ENCODE measurements around the gene METTL26.
"Not testable (repeated sequence)": the region's sequence is repeated elsewhere in the genome, so short reads cannot be mapped to it uniquely, and the experiment has no call there.

The METTL26 gene

DNA sequence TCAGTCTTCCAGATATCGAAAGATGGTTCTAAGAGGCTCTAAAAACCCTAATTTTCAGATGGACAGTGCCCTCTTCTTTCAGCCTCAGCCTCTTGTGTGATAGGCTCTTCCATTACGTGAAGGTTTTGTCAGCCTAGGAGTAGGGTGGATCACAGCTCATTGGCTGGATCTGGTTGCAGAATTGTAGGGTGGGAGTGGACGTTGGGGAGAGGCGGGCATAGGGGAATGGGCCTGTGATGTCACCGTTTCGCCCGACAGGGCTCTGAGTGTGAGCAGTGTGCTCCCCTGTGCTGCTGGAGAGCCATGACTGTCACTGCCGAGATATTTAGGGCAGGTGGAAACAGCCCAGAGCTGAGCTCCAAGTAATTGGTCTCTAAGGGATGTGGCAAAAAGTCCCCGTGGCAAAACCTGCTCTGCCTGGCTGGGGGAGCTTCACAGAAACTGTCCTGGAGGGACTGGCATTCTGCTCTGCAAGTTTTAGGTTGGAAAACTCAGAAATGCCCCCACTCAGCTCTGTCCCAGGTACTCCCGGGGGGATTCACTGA is 11.5 kb downstream of the METTL26 start:
- no peak for DNase-seq

DNA sequence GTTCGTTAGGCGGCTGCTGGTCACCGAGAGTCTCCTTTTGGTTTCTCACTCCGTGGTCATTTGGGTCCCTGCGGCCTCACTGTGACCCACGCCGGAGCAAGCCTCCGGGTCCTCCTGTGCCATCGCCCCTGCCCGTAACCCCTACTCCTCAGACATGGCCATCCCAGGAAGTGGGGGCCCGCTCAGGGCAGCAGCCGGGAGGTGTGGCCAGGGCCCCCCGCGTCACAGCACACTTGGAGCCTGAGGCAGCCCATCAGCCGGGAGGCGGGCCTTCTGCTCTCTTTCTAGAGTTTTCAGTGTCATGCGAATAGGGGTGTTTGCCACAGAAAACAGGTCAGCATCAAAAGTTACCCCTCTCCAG is 13.2 kb downstream of the METTL26 start:
- DNase-seq: no peak

DNA sequence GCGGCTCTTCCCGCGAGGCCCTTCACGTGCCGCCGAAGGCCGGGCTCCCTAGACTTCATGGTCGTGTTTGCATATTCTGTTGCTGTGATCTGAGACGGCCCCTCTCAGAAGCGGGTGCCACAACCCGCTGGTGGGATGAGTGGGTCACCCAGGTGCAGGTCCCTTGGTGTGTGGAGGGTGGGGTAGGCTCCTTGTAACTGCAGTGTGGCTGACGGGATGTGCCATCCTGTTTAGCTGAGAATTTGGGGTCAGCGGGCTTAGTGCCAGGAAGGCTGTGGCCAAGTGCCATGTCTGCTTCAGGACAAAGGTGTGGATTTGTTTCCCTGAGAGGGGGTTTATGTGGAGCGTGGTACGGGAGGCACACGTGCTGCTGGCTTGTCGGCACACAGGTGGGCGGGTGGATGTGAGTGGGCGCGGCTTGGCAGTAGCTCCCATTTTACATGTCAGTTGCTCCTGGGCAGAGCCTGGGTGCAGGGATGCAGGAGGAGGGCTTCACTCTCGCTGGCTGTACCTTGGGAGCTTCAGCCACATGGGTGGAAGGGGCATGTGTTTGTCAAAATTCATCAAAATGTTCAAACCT is 14.5 kb downstream of the METTL26 start:
- DNase-seq: no peak

DNA sequence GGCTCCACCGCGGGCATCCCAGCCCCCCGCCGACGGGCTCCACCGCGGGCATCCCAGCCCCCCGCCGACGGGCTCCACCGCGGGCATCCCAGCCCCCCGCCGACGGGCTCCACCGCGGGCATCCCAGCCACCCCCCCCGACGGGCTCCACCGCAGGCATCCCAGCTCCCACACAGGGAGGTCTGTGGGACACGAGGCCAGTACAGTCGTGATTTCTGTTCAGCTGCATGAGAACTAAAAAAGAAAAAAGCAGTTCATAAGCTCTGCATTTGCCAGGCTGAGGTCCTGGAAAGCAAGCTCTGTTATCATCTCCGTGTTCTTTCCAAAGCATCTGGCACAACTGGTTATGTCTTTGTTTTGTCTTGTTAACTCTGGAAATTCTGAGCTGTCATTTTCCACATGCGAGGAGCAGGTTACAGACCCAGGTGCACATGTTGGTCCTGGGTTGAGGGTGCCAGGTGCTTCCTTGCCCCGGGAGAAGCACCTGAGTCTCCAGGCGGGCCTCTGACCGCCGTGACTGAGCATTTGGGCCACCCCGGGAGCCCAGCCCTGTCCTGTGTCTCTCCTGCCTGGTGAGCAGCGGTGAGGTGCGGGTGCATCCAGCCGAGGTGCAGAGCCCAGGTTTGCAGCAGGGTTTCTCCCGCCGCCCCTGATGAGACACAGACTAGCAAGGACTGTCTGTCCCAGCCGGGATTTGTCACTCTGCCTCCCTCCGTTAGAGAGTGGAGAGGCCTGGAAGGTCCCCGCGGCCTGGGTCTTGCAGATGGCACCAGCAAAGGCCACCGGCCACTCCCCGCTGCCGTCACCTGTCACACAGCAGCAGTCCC is 15.2 kb downstream of the METTL26 start:
- DNase-seq: no peak

DNA sequence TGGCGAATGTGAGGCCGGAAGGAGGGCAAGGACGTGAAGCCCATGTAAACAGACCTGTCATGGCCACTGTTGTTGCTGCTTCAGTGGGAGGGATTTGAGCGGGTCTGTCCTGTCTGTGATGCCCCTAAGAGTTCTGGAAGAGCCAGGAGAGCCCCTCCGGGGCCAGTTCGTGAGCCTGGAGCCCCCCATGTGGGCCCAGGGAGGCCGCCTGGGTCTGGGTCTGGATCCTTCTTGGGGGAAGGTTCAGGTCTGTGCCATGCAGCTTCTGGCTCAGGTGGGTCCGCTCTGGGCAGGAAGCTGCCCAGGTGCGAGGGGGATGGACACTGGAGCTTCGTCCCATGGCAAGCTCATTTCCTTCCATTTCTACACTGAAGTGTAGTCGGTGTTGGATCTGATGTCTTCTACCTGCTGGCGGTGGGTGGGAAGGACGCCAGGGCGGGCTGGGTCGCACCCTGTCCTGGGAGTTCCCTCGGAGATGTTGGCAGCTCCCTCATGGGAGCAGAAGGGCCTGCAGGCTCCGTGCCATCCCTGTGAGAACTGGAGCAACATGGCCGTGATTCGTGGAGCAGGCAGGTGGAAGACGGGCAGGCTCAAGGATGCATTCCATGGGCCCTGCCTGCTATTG is 16.5 kb downstream of the METTL26 start:
- DNase-seq: no peak

DNA sequence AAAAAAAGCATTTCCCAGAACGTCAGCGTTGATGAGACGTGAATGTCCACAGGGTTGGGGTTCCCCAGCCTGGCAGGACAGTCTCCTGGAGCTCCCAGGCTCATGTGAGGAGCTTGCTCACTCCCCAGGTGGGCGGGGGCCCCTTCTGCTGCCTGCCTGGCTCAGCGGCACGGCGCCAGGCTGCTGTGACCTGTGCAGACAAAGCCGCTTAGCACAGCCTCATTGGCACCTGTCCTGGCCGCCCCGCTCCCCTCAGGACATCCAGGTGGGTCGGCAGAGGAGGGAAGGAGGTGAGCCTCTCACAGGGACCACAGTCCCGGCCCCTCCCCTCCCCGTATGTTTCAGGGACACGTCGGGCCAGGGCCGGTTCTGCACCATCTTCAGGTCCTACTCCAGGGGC is 18.2 kb downstream of the METTL26 start:
- no peak for DNase-seq

DNA sequence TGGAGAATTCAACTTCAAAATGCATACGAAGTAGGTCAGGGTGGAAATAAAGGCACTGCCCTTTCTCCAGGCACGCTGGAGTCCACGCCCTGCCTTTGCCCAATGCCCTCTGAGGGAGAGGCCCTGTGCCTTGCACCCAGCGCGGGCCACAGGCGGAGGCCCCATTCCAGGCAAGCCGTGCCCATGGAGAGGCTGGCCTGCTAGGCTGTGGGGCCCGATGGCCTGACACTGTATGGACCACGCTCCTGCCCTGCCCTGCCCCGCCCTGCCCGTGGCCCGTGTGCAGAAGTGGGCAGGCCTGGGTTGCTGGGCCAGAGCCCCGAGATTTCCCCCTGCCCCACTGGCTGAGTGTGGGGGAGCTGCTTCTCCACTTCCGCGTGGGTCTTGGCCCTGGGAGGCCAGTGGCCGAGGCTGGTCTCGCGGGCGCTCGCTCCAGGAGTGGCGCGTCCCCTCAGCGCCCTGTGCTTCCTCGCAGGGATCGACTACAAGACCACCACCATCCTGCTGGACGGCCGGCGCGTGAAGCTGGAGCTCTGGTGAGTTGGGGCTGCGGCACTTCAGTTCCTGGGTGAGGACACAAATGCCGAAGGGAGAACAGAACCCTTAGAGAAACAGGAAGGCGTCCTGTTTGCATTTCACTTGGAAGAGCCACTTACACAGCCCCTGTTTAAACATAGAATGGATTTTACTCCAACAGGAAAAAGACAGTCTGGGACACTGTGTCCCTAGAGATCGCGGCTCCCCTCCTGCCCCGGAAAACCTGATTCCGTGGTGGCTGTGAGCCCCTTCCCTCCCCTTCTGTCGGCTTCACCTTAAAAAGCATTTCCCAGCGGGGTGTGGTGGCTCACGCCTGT is 19.1 kb downstream of the METTL26 start:
- DNase-seq: no peak

DNA sequence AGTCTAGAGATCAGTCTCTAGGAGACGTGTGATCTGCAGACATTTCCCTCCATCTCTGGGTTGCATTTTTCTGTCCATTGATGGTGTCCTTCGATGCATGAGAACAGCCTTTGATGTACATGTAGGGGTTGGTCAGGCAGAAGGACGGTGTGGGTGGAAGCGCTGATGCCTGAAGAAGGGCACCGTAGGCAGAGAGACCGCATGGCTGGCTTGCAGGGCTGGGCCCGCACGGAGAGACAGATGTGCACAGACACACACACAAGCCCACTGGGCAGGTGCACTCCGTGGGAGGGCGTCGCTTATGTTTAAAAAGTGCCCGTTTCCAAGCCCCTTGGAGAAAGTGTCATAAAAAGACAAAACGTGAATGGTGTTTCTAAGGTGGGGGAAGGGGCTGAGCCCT is 21.0 kb downstream of the METTL26 start:
- no peak for DNase-seq

DNA sequence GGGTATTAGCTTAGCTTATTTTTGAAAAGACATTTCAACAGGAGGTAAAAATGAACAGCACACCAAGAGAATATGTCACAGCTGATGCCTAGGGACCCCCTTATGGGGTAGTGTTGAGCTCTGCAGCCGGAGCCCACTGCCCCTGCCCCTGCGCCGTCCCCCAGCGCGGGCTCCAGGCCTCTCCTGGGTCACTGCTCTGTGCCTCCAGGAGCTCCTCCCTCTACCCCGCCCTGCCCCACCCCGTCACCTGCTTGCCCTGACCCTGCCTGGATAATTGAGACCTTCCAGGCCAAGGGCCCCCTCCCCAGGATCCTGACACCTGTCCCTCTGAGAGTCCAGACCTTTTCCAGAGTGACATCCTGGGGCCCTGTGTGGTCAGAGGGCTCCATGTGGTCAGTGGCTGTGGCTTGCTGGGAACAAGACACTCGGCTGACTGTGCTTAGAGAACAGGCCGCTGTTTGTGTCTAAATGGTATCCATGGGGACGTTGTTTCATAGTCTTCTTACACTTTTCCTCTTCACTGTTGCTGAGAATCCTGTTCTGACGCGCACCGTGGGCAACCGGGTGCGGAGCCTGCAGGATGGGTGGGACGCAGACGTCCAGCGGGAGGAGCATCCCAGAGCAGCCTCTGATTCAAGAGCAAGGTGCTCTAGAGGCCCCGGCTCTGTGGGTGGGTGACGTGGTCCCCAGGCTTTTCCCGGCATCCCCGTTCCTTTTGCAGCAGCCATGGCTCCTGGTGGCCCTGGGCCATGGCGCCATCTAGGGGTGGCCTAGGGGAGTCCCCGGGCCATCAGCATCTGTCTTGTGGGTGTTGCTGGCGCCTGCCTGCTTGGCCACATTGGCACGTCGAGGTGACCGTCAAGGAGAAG is 25.4 kb downstream of the METTL26 start:
- DNase-seq: no peak

DNA sequence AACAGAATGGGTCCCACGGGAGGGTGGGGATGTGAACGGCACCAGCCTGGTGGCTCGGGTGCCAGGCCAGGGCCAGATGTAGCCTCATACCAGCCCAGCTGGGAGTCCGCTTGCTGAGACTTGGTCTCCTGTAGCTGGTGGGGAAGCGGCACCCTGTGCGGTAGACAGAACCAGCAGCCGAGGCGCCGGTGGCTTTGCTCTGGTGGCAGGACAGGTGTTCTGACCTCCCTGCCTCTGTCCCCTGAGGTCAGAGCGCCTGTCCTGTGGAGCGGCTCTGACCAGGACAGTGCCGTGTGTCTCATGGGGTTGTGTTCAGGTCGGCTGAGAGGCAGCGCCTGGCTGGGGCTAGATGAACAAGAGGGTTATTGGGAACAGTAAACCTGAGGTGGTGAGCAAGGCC is 26.1 kb downstream of the METTL26 start:
- no peak for DNase-seq

DNA sequence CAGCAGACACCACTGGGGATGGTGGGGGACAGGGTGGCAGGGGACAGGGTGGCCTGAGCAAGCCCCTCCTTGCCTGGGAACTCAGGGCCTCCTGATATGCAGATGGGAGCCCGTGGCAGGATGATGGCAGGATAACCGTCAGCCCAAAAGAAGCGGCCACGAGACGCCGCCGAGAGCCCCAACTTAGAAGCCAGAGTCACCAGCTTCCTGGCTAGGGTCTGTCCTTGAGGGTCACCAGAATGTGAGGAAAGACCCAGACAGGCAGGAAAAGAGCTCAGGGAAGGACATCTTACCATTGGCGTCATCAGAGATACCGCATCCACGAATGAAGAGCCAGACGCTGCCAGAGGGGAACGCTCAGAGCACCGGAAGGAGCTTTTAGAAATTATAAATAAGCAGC is 26.8 kb downstream of the METTL26 start:
- no peak for DNase-seq

DNA sequence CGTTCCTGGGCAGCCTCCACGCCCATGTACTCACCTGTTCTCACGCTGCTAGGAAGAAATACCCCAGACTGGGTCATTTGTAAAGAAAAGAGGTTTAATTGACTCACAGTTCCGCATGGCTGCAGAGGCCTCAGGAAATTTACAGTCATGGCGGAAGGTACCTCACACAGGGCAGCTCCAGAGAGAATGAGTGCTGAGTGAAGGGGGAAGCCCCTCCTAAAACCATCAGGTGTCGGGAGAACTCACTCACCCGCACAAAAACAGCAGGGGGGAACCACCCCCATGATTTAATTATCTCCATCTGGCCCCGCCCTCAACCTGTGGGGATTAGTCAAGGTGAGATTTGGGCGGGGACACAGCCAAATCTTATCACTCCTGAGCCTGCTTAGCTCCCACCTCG is 28.1 kb downstream of the METTL26 start:
- peak in 1 of 2 experiments; percentile 58 for DNase-seq

DNA sequence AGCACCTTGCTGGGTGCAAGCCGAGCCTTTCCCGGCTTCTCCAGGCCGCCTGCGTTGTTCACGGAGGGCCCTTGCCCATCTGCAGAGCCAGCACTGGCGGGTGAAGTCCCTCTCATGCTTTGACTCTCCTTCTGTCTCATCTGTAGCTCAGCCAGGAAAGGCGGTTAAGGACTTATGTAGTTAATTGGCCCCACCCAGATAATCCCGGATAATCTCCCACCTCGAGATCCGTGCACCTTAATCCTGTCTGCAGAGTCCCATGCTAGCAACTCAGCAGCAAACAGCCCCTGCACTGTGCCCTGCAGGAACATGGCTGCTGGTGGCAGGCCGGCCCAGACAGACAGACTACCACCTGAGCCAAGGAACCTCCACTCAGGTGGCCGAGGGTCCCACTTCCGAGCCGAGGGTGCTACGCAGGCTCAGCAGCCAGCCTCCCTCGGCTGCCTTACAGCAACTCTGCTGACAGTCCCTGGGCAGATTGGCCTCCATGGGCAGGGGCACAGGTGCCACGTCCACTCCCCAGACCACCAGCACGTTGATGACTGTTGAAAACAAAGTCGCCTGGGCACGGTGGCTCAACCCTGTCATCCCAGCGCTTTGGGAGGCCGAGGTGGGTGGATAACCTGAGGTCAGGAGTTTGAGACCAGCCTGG is 29.3 kb downstream of the METTL26 start:
- DNase-seq: no peak

DNA sequence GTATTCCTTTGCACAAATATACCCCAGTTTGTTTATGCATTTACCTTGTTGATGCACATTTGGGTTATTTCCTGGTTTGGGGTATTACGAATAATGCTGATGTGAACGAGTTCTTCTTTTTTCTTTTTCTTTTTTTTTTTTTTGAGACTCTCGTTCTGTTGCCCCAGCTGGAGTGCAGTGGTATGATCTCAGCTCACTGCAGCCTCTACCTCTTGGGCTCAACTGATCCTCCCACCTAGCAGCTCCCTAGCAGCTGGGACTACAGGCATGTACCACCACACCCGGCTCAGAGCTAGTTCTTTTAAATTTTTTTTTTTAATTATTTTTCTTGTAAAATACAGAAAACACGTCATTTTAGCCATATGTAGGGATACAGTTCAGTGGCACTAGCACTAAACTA is 32.2 kb downstream of the METTL26 start:
- DNase-seq: no peak

DNA sequence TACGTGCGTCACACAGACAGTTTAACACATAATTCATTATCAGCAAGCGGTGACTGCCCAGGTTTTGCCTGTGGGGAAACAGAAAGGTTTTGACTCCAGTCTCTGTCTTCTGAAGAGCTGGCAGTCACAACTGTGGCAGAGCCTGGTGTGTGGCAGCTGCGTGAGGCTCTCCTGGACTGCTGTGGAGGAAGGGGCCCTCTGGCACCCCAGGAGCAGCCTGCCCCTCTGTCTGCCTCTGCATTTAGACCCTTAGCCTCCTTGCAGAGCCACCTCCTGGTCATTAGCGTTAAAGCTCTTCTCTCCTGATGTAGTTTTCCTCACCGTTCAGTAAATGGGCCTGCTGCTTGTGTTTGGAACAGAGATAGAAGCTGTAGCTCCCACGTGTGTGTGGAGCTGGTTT is 35.3 kb downstream of the METTL26 start:
- DNase-seq: no peak

DNA sequence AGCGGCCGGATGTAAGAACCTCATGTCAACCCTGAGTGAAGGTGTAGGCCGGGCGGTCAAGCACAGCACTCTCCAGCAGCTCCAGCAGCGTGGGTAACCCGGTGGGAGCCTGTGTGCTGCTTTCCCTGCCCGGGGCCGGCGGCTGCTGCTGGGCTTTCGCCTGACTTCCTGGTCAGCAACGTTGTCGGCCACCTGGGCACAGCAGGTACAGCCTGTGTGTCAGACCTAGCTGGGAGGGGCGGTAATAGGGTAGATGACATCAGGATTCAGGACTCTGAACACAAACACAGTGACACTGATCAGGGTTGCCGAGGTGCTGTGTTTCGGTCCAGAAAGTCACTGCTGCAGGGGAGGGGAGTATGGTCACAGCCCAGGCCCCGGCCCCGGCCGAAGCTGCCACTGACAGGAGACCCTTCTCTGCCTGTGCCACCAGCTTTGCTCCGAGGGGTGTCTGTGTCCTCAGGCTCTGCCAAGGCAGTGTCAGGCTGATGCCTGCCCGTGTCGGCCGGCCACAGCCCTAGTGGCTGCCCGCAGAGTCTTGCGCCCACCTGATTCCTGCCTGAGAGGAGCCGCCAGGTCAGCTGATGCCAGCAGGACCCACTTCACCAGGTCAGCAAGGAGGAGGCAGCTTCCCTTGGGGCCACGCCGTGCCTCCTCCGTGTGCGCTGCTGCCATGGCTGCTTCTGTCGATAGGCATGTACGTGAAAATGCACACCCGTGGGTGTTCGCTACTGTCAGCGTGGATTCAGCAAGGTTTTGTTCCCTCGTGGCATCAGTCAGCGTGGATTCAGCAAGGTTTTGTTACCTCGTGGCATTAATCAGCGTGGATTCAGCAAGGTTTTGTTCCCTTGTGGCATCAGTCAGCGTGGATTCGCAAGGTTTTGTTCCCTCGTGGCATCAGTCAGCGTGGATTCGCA is 37.0 kb downstream of the METTL26 start:
- no peak for DNase-seq

DNA sequence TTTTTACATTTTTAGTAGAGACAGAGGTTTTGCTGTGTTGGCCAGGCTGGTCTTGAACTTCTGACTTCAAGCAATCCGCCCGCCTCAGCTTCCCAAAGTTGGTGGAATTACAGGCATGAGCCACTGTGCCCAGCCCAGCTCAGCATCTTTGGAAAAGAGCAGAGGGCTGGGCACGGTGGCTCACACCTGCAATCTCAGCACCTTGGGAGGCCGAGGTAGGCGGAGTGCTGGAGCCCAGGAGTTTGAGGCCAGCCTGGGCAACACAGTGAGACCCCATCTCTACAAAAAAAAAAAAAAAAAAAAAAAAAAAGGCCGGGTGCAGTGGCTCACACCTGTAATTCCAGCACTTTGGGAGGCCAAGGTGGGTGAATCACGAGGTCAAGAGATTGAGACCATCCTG is 38.5 kb downstream of the METTL26 start:
- not testable (repeated sequence) for DNase-seq

DNA sequence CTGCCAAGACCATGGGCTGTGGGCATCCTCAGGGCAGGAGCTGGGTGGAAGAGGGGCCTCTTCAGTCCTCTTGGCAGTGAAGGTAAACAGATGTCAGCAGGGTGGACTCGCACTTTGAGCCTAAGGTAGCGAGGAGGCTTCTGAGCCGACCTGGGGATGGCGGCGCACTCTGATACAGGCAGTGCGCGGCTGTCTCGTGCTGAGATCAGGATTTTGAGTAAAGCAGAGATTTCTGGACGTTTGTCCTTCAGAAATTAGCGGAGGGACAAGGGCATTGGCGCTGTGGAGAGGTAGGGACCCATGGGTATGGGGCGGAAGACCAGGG is 39.4 kb downstream of the METTL26 start:
- no peak for DNase-seq

DNA sequence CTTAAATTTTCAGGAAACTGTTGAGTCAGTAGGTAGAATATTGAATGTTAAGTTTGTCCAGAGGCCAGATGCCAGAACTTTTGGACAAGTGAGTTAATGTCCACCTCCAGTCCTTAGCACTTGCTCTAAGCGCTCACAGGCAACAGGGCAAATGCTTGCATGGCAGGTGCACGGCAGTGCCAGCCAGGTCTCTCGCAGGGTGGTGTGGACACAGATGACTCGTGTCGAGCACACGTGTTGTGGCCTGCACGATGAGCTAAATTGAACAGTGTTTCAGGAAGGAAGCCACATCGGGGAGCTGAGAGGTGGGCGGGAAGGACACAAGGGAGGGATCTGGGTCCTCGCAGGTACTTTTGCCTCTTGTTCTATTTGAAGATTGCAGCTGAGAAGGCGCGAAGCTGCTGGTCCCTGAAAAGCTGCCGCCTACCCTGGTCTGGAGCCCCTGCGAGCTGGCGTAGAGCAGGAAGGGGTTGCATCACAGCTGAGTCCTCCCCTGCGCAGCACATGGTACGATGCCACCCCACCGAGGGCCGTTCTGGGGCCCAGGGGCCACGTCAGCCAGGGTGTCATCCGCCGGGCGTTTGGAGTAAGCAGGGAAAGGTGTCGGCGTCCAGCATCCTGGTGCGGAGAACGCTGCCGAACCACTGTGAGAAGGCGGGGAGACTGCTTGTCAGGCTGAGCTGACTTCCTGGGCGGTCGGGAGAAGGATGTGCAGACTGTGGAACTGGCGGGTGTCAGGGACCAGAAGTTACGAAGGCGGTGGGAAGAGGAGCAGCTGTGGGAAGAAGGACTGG is 40.0 kb downstream of the METTL26 start:
- peak in 1 of 2 experiments; percentile 27 for DNase-seq

DNA sequence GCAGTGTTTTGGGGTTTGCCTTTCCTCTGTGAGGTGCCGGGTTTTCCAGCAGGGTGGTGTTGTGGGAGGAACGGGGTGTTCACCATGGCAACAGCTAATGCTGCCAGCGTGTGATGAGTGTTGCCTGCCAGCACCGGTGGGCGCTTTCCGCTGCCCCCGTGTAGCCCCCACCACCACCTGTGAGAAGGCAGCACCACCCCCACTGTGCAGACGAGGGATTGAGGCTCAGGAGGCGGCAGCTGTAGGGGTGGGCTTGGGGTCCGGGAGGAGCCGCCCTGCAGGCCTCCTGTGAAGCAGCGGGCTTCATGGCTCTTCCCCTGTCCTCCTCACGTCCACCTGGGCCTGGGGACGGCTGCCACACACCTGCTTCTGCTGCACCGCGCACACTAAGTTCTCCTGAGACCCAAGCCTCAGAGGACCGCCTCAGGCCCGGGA is 41.0 kb downstream of the METTL26 start:
- DNase-seq: no peak
